ENCODE results near the gene RGPD5. TPM values are rescaled to one million over a fixed set of nuclear protein-coding genes. Genes with fewer than 3 reads are reported as not detected.
"Not testable (repeated sequence)": the region's sequence is repeated elsewhere in the genome, so short reads cannot be mapped to it uniquely, and the experiment has no call there.

Gene RGPD5
- total RNA-seq, 1 donor from 2014 or later = 94.3 TPM

GRCh38 chr2:109898462-109899336 is 104.6 kb downstream of the RGPD5 start, which contains the start of gene LIMS3:
Gene LIMS3, plus strand, starts transcription at chr2:109898688. Its CDS starts 41 bp downstream, at chr2:109898729.
- intact Hi-C loops (cut with DNase I); DNase-seq; H3K27me3 ChIP-seq; H3K4me1 ChIP-seq; H3K27ac ChIP-seq; H3K9me3 ChIP-seq; H3K4me3 ChIP-seq; H3K36me3 ChIP-seq: not testable (repeated sequence)
- peak; percentile 58 for ATAC-seq

GRCh38 chr2:109905796-109906195 is 111.7 kb downstream of the RGPD5 start:
- H3K4me1 ChIP-seq; H3K9me3 ChIP-seq; H3K27me3 ChIP-seq; DNase-seq; H3K27ac ChIP-seq; H3K4me3 ChIP-seq; intact Hi-C loops (cut with DNase I); H3K36me3 ChIP-seq: not testable (repeated sequence)
- peak; percentile 46 for ATAC-seq

Other genes starting within 250 kb of the RGPD5 start
- gene SEPTIN10, start 180.3 kb upstream of the RGPD5 start, total RNA-seq = 83.7 TPM
- 19.9 TPM for gene SOWAHC, start 179.9 kb upstream of the RGPD5 start, total RNA-seq
- 3.1 TPM for gene LIMS3, start 104.4 kb downstream of the RGPD5 start, total RNA-seq